HG02840 (cell line): ENCODE measurements around the gene CNST.
"Not testable (repeated sequence)": the region's sequence is repeated elsewhere in the genome, so short reads cannot be mapped to it uniquely, and the experiment has no call there.

Experiments used
- ATAC-seq: cut with Tn5 transposase; IDR thresholded peaks from one replicate; pipeline ENCODE4 v1.9.1; 2021; ENCODE audit warnings: mild to moderate bottlenecking, moderate library complexity, moderate number of reproducible peaks; ENCODE audit not compliant: unreplicated experiment, low FRiP score

CNST gene

GRCh38 chr1:246698466-246699094 lies 132.3 kb downstream of the CNST start:
- no peak for ATAC-seq

GRCh38 chr1:246699095-246699735 lies 133.0 kb downstream of the CNST start:
- peak; percentile 76 for ATAC-seq

- no peak for ATAC-seq
These were observed 137.3 kb downstream of the CNST start for GRCh38 chr1:246703581-246703980.

GRCh38 chr1:246705368-246705767 lies 139.1 kb downstream of the CNST start:
- no peak for ATAC-seq

GRCh38 chr1:246708166-246708565 lies 141.9 kb downstream of the CNST start:
- no peak for ATAC-seq

- no peak for ATAC-seq
These were observed 142.9 kb downstream of the CNST start for GRCh38 chr1:246709196-246709595.

- no peak for ATAC-seq
These were observed 143.6 kb downstream of the CNST start for GRCh38 chr1:246709835-246710234.

- ATAC-seq, result no peak
These were observed 145.3 kb downstream of the CNST start for GRCh38 chr1:246711548-246712003.

GRCh38 chr1:246712428-246712827 lies 146.2 kb downstream of the CNST start:
- ATAC-seq, result not testable (repeated sequence)
